HUDEP-2 (cell line): ENCODE measurements around the gene POLR2H.

ENCODE experiments used
- DNase-seq, 76 experiments: peaks; one replicate each; lab custom pipeline; 2025; ENCODE audit not compliant: unreplicated experiment in 76 of 76; lab: John Stamatoyannopoulos, UW

POLR2H gene

GRCh38 chr3:184368116-184368515, 6.6 kb downstream of the POLR2H start:
- no peak for DNase-seq

- DNase-seq, result no peak
Measured at GRCh38 chr3:184368586-184369183, 7.2 kb downstream of the POLR2H start.

- DNase-seq, result peak in 69 of 76 experiments; percentile 7 to 80 (median 53)
Measured at GRCh38 chr3:184371570-184372018, 10.1 kb downstream of the POLR2H start.

- DNase-seq, result no peak
Measured at GRCh38 chr3:184372296-184372821, 10.8 kb downstream of the POLR2H start.

- no peak for DNase-seq
Measured at GRCh38 chr3:184372911-184373310, 11.4 kb downstream of the POLR2H start.

GRCh38 chr3:184373422-184373821, 11.9 kb downstream of the POLR2H start:
- DNase-seq, result no peak

- DNase-seq, result no peak
Measured at GRCh38 chr3:184375747-184376461, 14.4 kb downstream of the POLR2H start.

GRCh38 chr3:184377374-184377773, 15.9 kb downstream of the POLR2H start:
- no peak for DNase-seq

- DNase-seq, result no peak
Measured at GRCh38 chr3:184377882-184378445, 16.5 kb downstream of the POLR2H start, which contains the start of gene THPO. Gene THPO, minus strand, starts transcription at chr3:184378207. Its CDS starts 1,948 bp downstream, at chr3:184376259.

GRCh38 chr3:184378651-184379357, 17.3 kb downstream of the POLR2H start:
- DNase-seq, result no peak

- DNase-seq, result no peak
Measured at GRCh38 chr3:184379358-184380184, 18.1 kb downstream of the POLR2H start, which contains the start of gene CHRD. Gene CHRD, plus strand, starts transcription at chr3:184380054. Its CDS starts 265 bp downstream, at chr3:184380319.

- DNase-seq, result peak in 2 of 76 experiments; percentile 7 to 11
Measured at GRCh38 chr3:184380185-184380626, 18.7 kb downstream of the POLR2H start.

GRCh38 chr3:184380627-184381260, 19.2 kb downstream of the POLR2H start:
- no peak for DNase-seq

GRCh38 chr3:184381261-184382224, 20.0 kb downstream of the POLR2H start:
- DNase-seq, result no peak

GRCh38 chr3:184382326-184383032, 21.0 kb downstream of the POLR2H start:
- DNase-seq, result no peak

GRCh38 chr3:184383033-184383740, 21.7 kb downstream of the POLR2H start:
- DNase-seq, result no peak

GRCh38 chr3:184384342-184384741, 22.8 kb downstream of the POLR2H start:
- DNase-seq, result no peak
